ENCODE results near the gene TRPM6.

DNA sequence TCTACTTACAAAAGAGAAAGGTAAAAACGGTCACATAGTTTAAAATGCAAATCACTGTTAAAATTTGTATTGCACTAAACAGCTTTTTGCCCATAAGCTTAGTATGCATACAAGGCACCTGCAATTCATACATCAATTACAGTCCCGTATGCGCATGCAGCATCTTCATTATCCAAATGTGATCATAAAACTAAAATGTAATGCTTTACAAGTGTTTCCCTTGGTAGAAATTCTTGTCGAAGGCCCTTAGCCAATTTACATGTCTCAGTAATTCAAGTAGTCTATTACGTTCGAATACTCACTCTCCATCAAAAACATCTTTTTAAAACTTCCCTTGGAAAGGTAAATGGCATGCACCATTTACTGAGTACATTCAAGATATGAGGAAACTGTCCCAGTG, 32.6 kb downstream of the TRPM6 start:
- TF ChIP-seq, protein P1, sequence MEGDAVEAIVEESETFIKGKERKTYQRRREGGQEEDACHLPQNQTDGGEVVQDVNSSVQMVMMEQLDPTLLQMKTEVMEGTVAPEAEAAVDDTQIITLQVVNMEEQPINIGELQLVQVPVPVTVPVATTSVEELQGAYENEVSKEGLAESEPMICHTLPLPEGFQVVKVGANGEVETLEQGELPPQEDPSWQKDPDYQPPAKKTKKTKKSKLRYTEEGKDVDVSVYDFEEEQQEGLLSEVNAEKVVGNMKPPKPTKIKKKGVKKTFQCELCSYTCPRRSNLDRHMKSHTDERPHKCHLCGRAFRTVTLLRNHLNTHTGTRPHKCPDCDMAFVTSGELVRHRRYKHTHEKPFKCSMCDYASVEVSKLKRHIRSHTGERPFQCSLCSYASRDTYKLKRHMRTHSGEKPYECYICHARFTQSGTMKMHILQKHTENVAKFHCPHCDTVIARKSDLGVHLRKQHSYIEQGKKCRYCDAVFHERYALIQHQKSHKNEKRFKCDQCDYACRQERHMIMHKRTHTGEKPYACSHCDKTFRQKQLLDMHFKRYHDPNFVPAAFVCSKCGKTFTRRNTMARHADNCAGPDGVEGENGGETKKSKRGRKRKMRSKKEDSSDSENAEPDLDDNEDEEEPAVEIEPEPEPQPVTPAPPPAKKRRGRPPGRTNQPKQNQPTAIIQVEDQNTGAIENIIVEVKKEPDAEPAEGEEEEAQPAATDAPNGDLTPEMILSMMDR (conservative IDR thresholded peaks at IDR 0.05; ENCODE audit: low read depth in 2 of 2), result no peak
- TF ChIP-seq, protein P2, sequence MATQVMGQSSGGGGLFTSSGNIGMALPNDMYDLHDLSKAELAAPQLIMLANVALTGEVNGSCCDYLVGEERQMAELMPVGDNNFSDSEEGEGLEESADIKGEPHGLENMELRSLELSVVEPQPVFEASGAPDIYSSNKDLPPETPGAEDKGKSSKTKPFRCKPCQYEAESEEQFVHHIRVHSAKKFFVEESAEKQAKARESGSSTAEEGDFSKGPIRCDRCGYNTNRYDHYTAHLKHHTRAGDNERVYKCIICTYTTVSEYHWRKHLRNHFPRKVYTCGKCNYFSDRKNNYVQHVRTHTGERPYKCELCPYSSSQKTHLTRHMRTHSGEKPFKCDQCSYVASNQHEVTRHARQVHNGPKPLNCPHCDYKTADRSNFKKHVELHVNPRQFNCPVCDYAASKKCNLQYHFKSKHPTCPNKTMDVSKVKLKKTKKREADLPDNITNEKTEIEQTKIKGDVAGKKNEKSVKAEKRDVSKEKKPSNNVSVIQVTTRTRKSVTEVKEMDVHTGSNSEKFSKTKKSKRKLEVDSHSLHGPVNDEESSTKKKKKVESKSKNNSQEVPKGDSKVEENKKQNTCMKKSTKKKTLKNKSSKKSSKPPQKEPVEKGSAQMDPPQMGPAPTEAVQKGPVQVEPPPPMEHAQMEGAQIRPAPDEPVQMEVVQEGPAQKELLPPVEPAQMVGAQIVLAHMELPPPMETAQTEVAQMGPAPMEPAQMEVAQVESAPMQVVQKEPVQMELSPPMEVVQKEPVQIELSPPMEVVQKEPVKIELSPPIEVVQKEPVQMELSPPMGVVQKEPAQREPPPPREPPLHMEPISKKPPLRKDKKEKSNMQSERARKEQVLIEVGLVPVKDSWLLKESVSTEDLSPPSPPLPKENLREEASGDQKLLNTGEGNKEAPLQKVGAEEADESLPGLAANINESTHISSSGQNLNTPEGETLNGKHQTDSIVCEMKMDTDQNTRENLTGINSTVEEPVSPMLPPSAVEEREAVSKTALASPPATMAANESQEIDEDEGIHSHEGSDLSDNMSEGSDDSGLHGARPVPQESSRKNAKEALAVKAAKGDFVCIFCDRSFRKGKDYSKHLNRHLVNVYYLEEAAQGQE (IDR thresholded peaks at IDR 0.05; ENCODE audit: unreplicated experiment), result no peak
- TF ChIP-seq EZH2phosphoT487 (IDR thresholded peaks at IDR 0.05; ENCODE audit: unreplicated experiment), result no peak
- TF ChIP-seq POLR2AphosphoS5 (IDR thresholded peaks at IDR 0.05; ENCODE audit: low read depth), result no peak
- no peak for TF ChIP-seq EZH2 (IDR thresholded peaks at IDR 0.05; ENCODE audit: low read depth, unreplicated experiment)
- TF ChIP-seq JUNB (IDR thresholded peaks at IDR 0.05; ENCODE audit: unreplicated experiment), result no peak
- no peak for TF ChIP-seq STAT1 (IDR thresholded peaks at IDR 0.05; ENCODE audit: unreplicated experiment)
